GM21619 (cell line): Measurements from ENCODE around the gene ONECUT1.

Source experiments
- ATAC-seq: cut with Tn5 transposase; IDR thresholded peaks from one replicate; pipeline ENCODE4 v1.9.1; 2021; ENCODE audit not compliant: unreplicated experiment

ONECUT1 gene

GRCh38 chr15:52797625-52798501, 7.7 kb upstream of the ONECUT1 start:
- no peak for ATAC-seq

- no peak for ATAC-seq
Measured at GRCh38 chr15:52796753-52797520, 6.8 kb upstream of the ONECUT1 start.

- ATAC-seq, result no peak
Measured at GRCh38 chr15:52796228-52796521, 6.0 kb upstream of the ONECUT1 start.

- no peak for ATAC-seq
Measured at GRCh38 chr15:52795464-52796227, 5.5 kb upstream of the ONECUT1 start.

- ATAC-seq, result no peak
Measured at GRCh38 chr15:52794665-52795463, 4.7 kb upstream of the ONECUT1 start.

GRCh38 chr15:52791776-52792175, 1.6 kb upstream of the ONECUT1 start:
- ATAC-seq, result no peak

- no peak for ATAC-seq
Measured at GRCh38 chr15:52790941-52791751, 1.0 kb upstream of the ONECUT1 start.

- no peak for ATAC-seq
Measured at GRCh38 chr15:52789601-52790168, 451 bp downstream of the ONECUT1 start.

GRCh38 chr15:52789008-52789600, 1.0 kb downstream of the ONECUT1 start:
- no peak for ATAC-seq

GRCh38 chr15:52788099-52788986, 1.8 kb downstream of the ONECUT1 start:
- no peak for ATAC-seq

- no peak for ATAC-seq
Measured at GRCh38 chr15:52787549-52788098, 2.5 kb downstream of the ONECUT1 start.

GRCh38 chr15:52787123-52787503, 3.0 kb downstream of the ONECUT1 start:
- no peak for ATAC-seq

- no peak for ATAC-seq
Measured at GRCh38 chr15:52786436-52787122, 3.6 kb downstream of the ONECUT1 start.

GRCh38 chr15:52785672-52786406, 4.3 kb downstream of the ONECUT1 start:
- no peak for ATAC-seq

GRCh38 chr15:52784799-52785671, 5.1 kb downstream of the ONECUT1 start:
- ATAC-seq, result no peak
